Measurements from ENCODE around the gene SCGN.

GRCh38 chr6:25612666-25613065 is 39.3 kb upstream of the SCGN start:
- TF ChIP-seq POLR2A (IDR thresholded peaks at IDR 0.05; ENCODE audit: low read length) (no peak), GATA1 (IDR thresholded peaks at IDR 0.05; ENCODE audit: low read depth, low read length) (no peak)
